K562 (cell line): Measurements from ENCODE around the gene SPAG9. TPM values are rescaled to one million over a fixed set of nuclear protein-coding genes. Genes with fewer than 3 reads are reported as not detected.

Experiments used
- ATAC-seq: fragments of 200-7000 bp; cut with Tn5 transposase; 3 replicates; pipeline ENCODE4 v1.9.1; 2020; ENCODE audit warnings: moderate library complexity
- BruUV-seq: library from RNA; stranded (reverse); fragments of 400-500 nt; replicated peaks from 2 replicates; lab custom pipeline; 2021; lab: Mats Ljungman, UMichigan
- CTCF ChIA-PET: fragments of 300-600 bp; formaldehyde crosslinking; extraction: SDS; loops from one replicate; lab custom pipeline; 2021; ENCODE audit warnings: low intra/inter-chr PET ratio; lab: Yijun Ruan, JAX
- POLR2A ChIA-PET: fragments of 300-600, 350-650 bp; sonication (Branson Sonifier 250); formaldehyde crosslinking; extraction: SDS; loops from one replicate; lab custom pipeline; 2021; ENCODE audit warnings: antibody characterized with exemption, inconsistent platforms; lab: Yijun Ruan, JAX
- DNase-seq, 4 experiments: peaks; one replicate each; pipeline versions ENCODE4 v3.0.0 to v3.0.0-alpha.2; 2011 to 2018; ENCODE audit warnings: low spot score in 3 of 4, mixed read lengths in 3 of 4; ENCODE audit errors: extremely low read depth in 1 of 4
- FAIRE-seq: peaks from 2 replicates; lab custom pipeline; 2011; peaks lifted over from hg19 to GRCh38; lab: Jason Lieb, UNC
- H2AFZ ChIP-seq: 2 replicates; pipeline ENCODE4 v1.6.0; 2011; ENCODE audit warnings: low read depth, low read length, control low read depth, inconsistent platforms
- H3K27ac ChIP-seq: fragments of 200-600 bp; 3 replicates; pipeline ENCODE4 v1.8.0; 2011; ENCODE audit warnings: low read depth, mild to moderate bottlenecking, control low read depth, inconsistent platforms, low read length, moderate library complexity, mixed read lengths; ENCODE audit errors: extremely low read depth
- H3K27me3 ChIP-seq, 2 experiments: fragments of 300-600 bp in 1 of 2; 2 replicates in 1 of 2; 3 replicates in 1 of 2; pipeline versions ENCODE4 v1.6.0 to v1.8.0; 2011; ENCODE audit warnings: inconsistent platforms in 2 of 2, low read length in 2 of 2, mild to moderate bottlenecking in 1 of 2, mixed read lengths in 1 of 2, moderate library complexity in 1 of 2; ENCODE audit not compliant: control insufficient read depth in 2 of 2, insufficient read depth in 2 of 2
- H3K36me3 ChIP-seq: fragments of 300-600 bp; 3 replicates; pipeline ENCODE4 v1.8.0; 2011; ENCODE audit warnings: mild to moderate bottlenecking, low read length, inconsistent platforms; ENCODE audit not compliant: control insufficient read depth, insufficient read depth
- H3K4me1 ChIP-seq, 2 experiments: fragments of 200-600 bp in 1 of 2; replicated peaks in 1 of 2; 2 replicates in 1 of 2; 3 replicates in 1 of 2; pipeline versions ENCODE4 v1.5.1 to v1.8.0; 2011; ENCODE audit warnings: inconsistent platforms in 2 of 2, low read length in 2 of 2, mild to moderate bottlenecking in 1 of 2, mixed read lengths in 1 of 2, moderate library complexity in 1 of 2; ENCODE audit not compliant: control insufficient read depth in 2 of 2, insufficient read depth in 2 of 2
- H3K4me2 ChIP-seq: 2 replicates; pipeline ENCODE4 v1.6.1; 2011; ENCODE audit warnings: low read length, control low read depth, inconsistent platforms, mixed read lengths; ENCODE audit not compliant: insufficient read depth
- H3K4me3 ChIP-seq: fragments of 200-600 bp; sonication (generic), shearing (Covaris generic); 2 replicates; pipeline ENCODE4 v1.5.1; 2016; ENCODE audit warnings: control low read depth, inconsistent platforms
- H3K79me2 ChIP-seq: fragments of 200-600 bp; 3 replicates; pipeline ENCODE4 v1.8.0; 2011; ENCODE audit warnings: low read length, inconsistent platforms; ENCODE audit not compliant: control insufficient read depth, insufficient read depth
- H3K9ac ChIP-seq, 2 experiments: 2 replicates each; pipeline versions ENCODE4 v1.6.0 to v1.6.1; 2011; ENCODE audit warnings: low read depth in 2 of 2, low read length in 2 of 2, control low read depth in 1 of 2, inconsistent platforms in 1 of 2, mild to moderate bottlenecking in 1 of 2, mixed read lengths in 1 of 2; ENCODE audit not compliant: insufficient read depth in 1 of 2
- H3K9me1 ChIP-seq: one replicate; pipeline ENCODE4 v1.6.0; 2011; ENCODE audit warnings: inconsistent platforms, mild to moderate bottlenecking, low read length, moderate library complexity; ENCODE audit not compliant: control insufficient read depth, insufficient read depth
- H3K9me3 ChIP-seq: replicated peaks from 2 replicates; pipeline ENCODE4 v1.5.1; 2011; ENCODE audit warnings: low read depth, low read length, inconsistent platforms; ENCODE audit not compliant: control insufficient read depth, insufficient read depth
- H4K20me1 ChIP-seq: replicated peaks from 2 replicates; pipeline ENCODE4 v1.6.1; 2011; ENCODE audit warnings: low read length, inconsistent platforms, mixed read lengths; ENCODE audit not compliant: control insufficient read depth, insufficient read depth
- BCOR ChIP-seq: fragments of 450-650 bp; IDR thresholded peaks from 2 replicates; pipeline ENCODE4 v1.6.1; 2016
- EGR1 ChIP-seq: fragments of 450-650 bp; conservative IDR thresholded peaks from 2 replicates; pipeline ENCODE4 v1.6.1; 2017; ENCODE audit warnings: mild to moderate bottlenecking
- KLF16 ChIP-seq: IDR thresholded peaks from 2 replicates; pipeline ENCODE4 v1.6.1; 2016; ENCODE audit warnings: antibody characterized with exemption
- MAFG ChIP-seq: fragments of 450-650 bp; conservative IDR thresholded peaks from 2 replicates; pipeline ENCODE4 v1.6.1; 2016; ENCODE audit warnings: missing genetic modification characterization, missing compliant biosample characterization
- NFE2 ChIP-seq: IDR thresholded peaks from 2 replicates; pipeline ENCODE4 v1.6.1; 2014; ENCODE audit warnings: antibody characterized with exemption, low read depth
- ZBTB2 ChIP-seq: fragments of 450-650 bp; IDR thresholded peaks from 2 replicates; pipeline ENCODE4 v1.6.1; 2016; ENCODE audit warnings: antibody characterized with exemption
- ZBTB33 ChIP-seq: sonication (generic); formaldehyde crosslinking; IDR thresholded peaks from 2 replicates; pipeline ENCODE4 v1.8.1; 2023; ENCODE audit warnings: mild to moderate bottlenecking, missing genetic modification reagents
- ZBTB7A ChIP-seq: IDR thresholded peaks from 2 replicates; pipeline ENCODE4 v1.6.1; 2011; ENCODE audit warnings: low read depth, mild to moderate bottlenecking, low read length, moderate library complexity, borderline replicate concordance; ENCODE audit not compliant: control insufficient read depth
- ZNF184 ChIP-seq: sonication (generic); formaldehyde crosslinking; IDR thresholded peaks from 2 replicates; pipeline ENCODE4 v1.5.0; 2020; ENCODE audit warnings: missing genetic modification reagents
- WGBS: fragments of 100-300 bp; shearing (Covaris generic); methylation state at CpG from one replicate; pipeline ENCODE4 v1.1.6; 2016; ENCODE audit warnings: low coverage, mixed read lengths; ENCODE audit not compliant: insufficient coverage; ENCODE audit errors: missing lambda C conversion rate; 5-methylcytosine and 5-hydroxymethylcytosine counted together
- in situ Hi-C: fragments of 300-500 bp; cut with MboI; formaldehyde crosslinking; loops from 4 replicates; pipeline ENCODE4 v1.15.0; 2018; ENCODE audit warnings: inconsistent platforms, mixed read lengths
- intact Hi-C: fragments of 100-400 bp; cut with micrococcal nuclease; formaldehyde crosslinking; loops from 2 replicates; pipeline ENCODE4 v1.14.2; 2022
- polyA plus RNA-seq, 8 experiments: library from polyadenylated mRNA; depleted of rRNA in 4 of 8; stranded (reverse) in 5 of 8; unstranded in 3 of 8; fragments of >200 nt; fragmentation: Nextera tagmentation in 2 of 8; fragmentation: Illumina TruSeq in 1 of 8; extraction: Ambion mirVana in 2 of 8; extraction: Trizol in 1 of 8; gene quantifications; 2 replicates each; pipeline versions ENCODE4 v1.2.1 to v1.2.3, GENCODE V29; 2011 to 2014; ENCODE audit warnings: inconsistent platforms in 1 of 8, missing spikeins in 1 of 8
- total RNA-seq, 7 experiments: library from RNA; depleted of rRNA in 6 of 7; stranded (reverse); fragments of >200 nt in 6 of 7; fragmentation: Illumina TruSeq in 2 of 7; extraction: Trizol in 2 of 7; gene quantifications; 2 replicates each; pipeline versions ENCODE4 v1.2.1 to v1.2.3, GENCODE V29; 2011 to 2021; ENCODE audit warnings: low replicate concordance in 1 of 7

Gene SPAG9
- total and polyA plus RNA-seq, 9 of the 15 experiments (the other 6 are each of a cell fraction or from before 2014, with no cell fraction given), result 12.2 to 99.2 (median 58.2) TPM

- no peaks in the 10 kb centered on the region for H3K9me1 ChIP-seq
- 70% methylated on average over 17 of the region's 19 CpGs for WGBS
- no TSS peak for BruUV-seq
- H3K4me1 ChIP-seq, result peaks cover 71 to 92% of the 10 kb centered on the region in 2 experiments
- ChIA-PET POLR2A (interaction anchor here (0.6 to 13.9 kb wide), 3 partner anchors 8 to 94 kb away, joined by 4 to 207 read pairs (median 9); partner anchors contain the start of gene TOB1), CTCF (no interaction called here)
- H3K4me2 ChIP-seq, result no peak overlapping the region; the same call in 1 of the 2 replicates
- H2AFZ ChIP-seq, result peak overlapping the region; percentile 80
- no peaks in the 10 kb centered on the region for H4K20me1 ChIP-seq
- no peaks in the 10 kb centered on the region for H3K36me3 ChIP-seq
- in situ Hi-C loops, result no loop called here
- TF ChIP-seq ZBTB33 (CRISPR knock-in tag), result peak; percentile 49; the same call in 1 of the 2 replicates
- TF ChIP-seq BCOR, result 0 out of 2 replicates have a peak, but pooled peaks have one; percentile 33
- TF ChIP-seq ZBTB2, result peak; percentile 30; the same call in 1 of the 2 replicates
- peak; percentile 44; the same call in 1 of the 2 replicates for TF ChIP-seq MAFG (tag)
- TF ChIP-seq ZNF184 (CRISPR knock-in tag), result no peak
- TF ChIP-seq NFE2, result peak; percentile 55; the same call in 1 of the 2 replicates
- peak; percentile 63 for TF ChIP-seq EGR1
- TF ChIP-seq KLF16, result no peak
- TF ChIP-seq ZBTB7A, result 0 out of 2 replicates have a peak, but pooled peaks have one; percentile 19
- peak overlapping the region; percentile 36 to 75; a peak in 3 of 4 replicates for H3K9ac ChIP-seq
- ATAC-seq, result no peak
- H3K79me2 ChIP-seq, result peaks cover 4% of the 10 kb centered on the region; the same call in 1 of the 3 replicates
- peak; percentile 32 to 58 (median 50) for DNase-seq
- no peak overlapping the region for H3K4me3 ChIP-seq
- peak overlapping the region; percentile 29; the same call in 2 of the 3 replicates for H3K27ac ChIP-seq
- FAIRE-seq, result no peak
- no peaks in the 10 kb centered on the region for H3K27me3 ChIP-seq
- no peaks in the 10 kb centered on the region for H3K9me3 ChIP-seq
- intact Hi-C loops, result no loop called here
These were observed 173.5 kb downstream of the SPAG9 start for GRCh38 chr17:50946891-50947781.
